Stimulated activated naive B cell treated with anti-CD40 and anti-IgM and Interleukin-4, amounts not matched to agents 10 μg/mL and 1 μg/mL and 100 μg/mL, for 72 hours (primary cell): ENCODE measurements around the gene INKA2.

Experiments
- ATAC-seq, 2 donors: fragments of 150-1000 bp; cut with Tn5 transposase; replicated peaks; 2 replicates each; pipeline ENCODE4 v1.10.0; 2021; ENCODE audit warnings: moderate library complexity in 1 of 2
- DNase-seq: peaks from one replicate; pipeline ENCODE4 v3.0.0; 2021
- H3K27ac Mint-ChIP-seq: one replicate; pipeline ENCODE4 v1.8.0; 2022; ENCODE audit warnings: mild to moderate bottlenecking, mixed read lengths
- H3K27me3 Mint-ChIP-seq, 2 donors: one replicate each; pipeline ENCODE4 v1.8.0; 2022; ENCODE audit warnings: mixed read lengths in 2 of 2
- H3K36me3 Mint-ChIP-seq, 2 donors: one replicate each; pipeline ENCODE4 v1.8.0; 2022; ENCODE audit warnings: mixed read lengths in 2 of 2, mild to moderate bottlenecking in 1 of 2
- H3K4me1 Mint-ChIP-seq, 2 donors: one replicate each; pipeline ENCODE4 v1.8.0; 2022; ENCODE audit warnings: mixed read lengths in 2 of 2, mild to moderate bottlenecking in 1 of 2
- H3K4me3 Mint-ChIP-seq, 2 donors: one replicate each; pipeline ENCODE4 v1.8.0; 2022; ENCODE audit warnings: mild to moderate bottlenecking in 2 of 2, mixed read lengths in 2 of 2, moderate library complexity in 1 of 2
- H3K9me3 Mint-ChIP-seq, 2 donors: one replicate each; pipeline ENCODE4 v1.8.0; 2022; ENCODE audit warnings: mixed read lengths in 2 of 2, mild to moderate bottlenecking in 1 of 2

The INKA2 gene

GRCh38 chr1:111762332-111762731 lies 23.1 kb upstream of the INKA2 start:
- DNase-seq (no peak), ATAC-seq (no peak)
- Mint-ChIP-seq H3K36me3 (peaks cover 28 to 52% of the 10 kb centered on the region in 2 donors), H3K4me3 (no peak overlapping the region), H3K27ac (no peak overlapping the region), H3K9me3 (no peaks in the 10 kb centered on the region), H3K4me1 (peaks cover 8 to 13% of the 10 kb centered on the region in 2 donors), H3K27me3 (no peaks in the 10 kb centered on the region)

- no peaks in the 10 kb centered on the region for H3K27me3 Mint-ChIP-seq
- ATAC-seq, result no peak
- peaks cover 28 to 52% of the 10 kb centered on the region in 2 donors for H3K36me3 Mint-ChIP-seq
- no peak overlapping the region for H3K27ac Mint-ChIP-seq
- H3K4me1 Mint-ChIP-seq, result peaks cover 8 to 19% of the 10 kb centered on the region in 2 donors
- DNase-seq, result no peak
- no peaks in the 10 kb centered on the region for H3K9me3 Mint-ChIP-seq
- no peak overlapping the region for H3K4me3 Mint-ChIP-seq
Measured at GRCh38 chr1:111761717-111762116, 22.5 kb upstream of the INKA2 start.

GRCh38 chr1:111758373-111758772 lies 19.2 kb upstream of the INKA2 start:
- Mint-ChIP-seq H3K27ac (peak overlapping the region; percentile 1), H3K4me1 (peaks cover 16 to 38% of the 10 kb centered on the region in 2 donors)

GRCh38 chr1:111756124-111756513 lies 16.9 kb upstream of the INKA2 start:
- DNase-seq (no peak), ATAC-seq (peak; percentile 18 to 19)
- Mint-ChIP-seq H3K27me3 (no peaks in the 10 kb centered on the region), H3K4me3 (peak overlapping the region; percentile 85 to 96), H3K27ac (peak overlapping the region; percentile 98), H3K4me1 (peaks cover 16 to 45% of the 10 kb centered on the region in 2 donors), H3K36me3 (peaks cover 10 to 20% of the 10 kb centered on the region in 2 donors), H3K9me3 (no peaks in the 10 kb centered on the region)

More at GRCh38 chr1:111758373-111758772, 19.2 kb upstream of the INKA2 start:
- no peaks in the 10 kb centered on the region for H3K27me3 Mint-ChIP-seq
- ATAC-seq (no peak), DNase-seq (no peak)
- H3K4me3 Mint-ChIP-seq, result no peak overlapping the region
- peaks cover 20 to 32% of the 10 kb centered on the region in 2 donors for H3K36me3 Mint-ChIP-seq
- H3K9me3 Mint-ChIP-seq, result no peaks in the 10 kb centered on the region

GRCh38 chr1:111755331-111756123 lies 16.3 kb upstream of the INKA2 start, which contains the start of gene DDX20:
Gene DDX20 (plus strand): TSS chr1:111755901. CDS start chr1:111755925, 24 bp downstream.
- H3K4me3 Mint-ChIP-seq, result peak within 1 kb of the TSS; percentile 85 to 96
- H3K27ac Mint-ChIP-seq, result peak within 1 kb of the TSS; percentile 98
- DNase-seq (peak; percentile 94), ATAC-seq (peak; percentile 91 to 93)
- no peaks in the 10 kb centered on the region for H3K9me3 Mint-ChIP-seq
- peaks cover 10 to 15% of the 10 kb centered on the region in 2 donors for H3K36me3 Mint-ChIP-seq
- peaks cover 16 to 45% of the 10 kb centered on the region in 2 donors for H3K4me1 Mint-ChIP-seq
- H3K27me3 Mint-ChIP-seq, result no peaks in the 10 kb centered on the region

- no peak for DNase-seq
Measured at GRCh38 chr1:111754984-111755330, 15.8 kb upstream of the INKA2 start.

GRCh38 chr1:111751906-111752575 lies 12.8 kb upstream of the INKA2 start:
- ATAC-seq, result no peak
- peaks cover 3 to 4% of the 10 kb centered on the region in 2 donors for H3K9me3 Mint-ChIP-seq
- peaks cover 0 to 2% of the 10 kb centered on the region in 2 donors for H3K36me3 Mint-ChIP-seq
- DNase-seq, result no peak
- peaks cover 19 to 42% of the 10 kb centered on the region in 2 donors for H3K4me1 Mint-ChIP-seq
- no peak overlapping the region for H3K27ac Mint-ChIP-seq
- H3K4me3 Mint-ChIP-seq, result no peak overlapping the region
- H3K27me3 Mint-ChIP-seq, result no peaks in the 10 kb centered on the region

More at GRCh38 chr1:111754984-111755330, 15.8 kb upstream of the INKA2 start:
- peaks cover 8 to 12% of the 10 kb centered on the region in 2 donors for H3K36me3 Mint-ChIP-seq
- peaks cover 14 to 45% of the 10 kb centered on the region in 2 donors for H3K4me1 Mint-ChIP-seq
- peak overlapping the region; percentile 85 to 96 for H3K4me3 Mint-ChIP-seq
- H3K27ac Mint-ChIP-seq, result peak overlapping the region; percentile 97
- peak; percentile 6 for ATAC-seq
- no peaks in the 10 kb centered on the region for H3K27me3 Mint-ChIP-seq
- no peaks in the 10 kb centered on the region for H3K9me3 Mint-ChIP-seq

GRCh38 chr1:111750856-111751255 lies 11.7 kb upstream of the INKA2 start:
- Mint-ChIP-seq H3K9me3 (peaks cover 3 to 4% of the 10 kb centered on the region in 2 donors), H3K4me1 (peaks cover 17 to 39% of the 10 kb centered on the region in 2 donors), H3K27ac (no peak overlapping the region), H3K4me3 (no peak overlapping the region), H3K36me3 (peaks cover 0 to 2% of the 10 kb centered on the region in 2 donors), H3K27me3 (no peaks in the 10 kb centered on the region)
- ATAC-seq, result no peak
- DNase-seq, result no peak

GRCh38 chr1:111749628-111750027 lies 10.4 kb upstream of the INKA2 start:
- no peak overlapping the region for H3K4me3 Mint-ChIP-seq
- no peaks in the 10 kb centered on the region for H3K27me3 Mint-ChIP-seq
- peaks cover 0 to 2% of the 10 kb centered on the region in 2 donors for H3K36me3 Mint-ChIP-seq
- H3K27ac Mint-ChIP-seq, result no peak overlapping the region
- peaks cover 3 to 4% of the 10 kb centered on the region in 2 donors for H3K9me3 Mint-ChIP-seq
- ATAC-seq (no peak), DNase-seq (no peak)
- H3K4me1 Mint-ChIP-seq, result peaks cover 13 to 31% of the 10 kb centered on the region in 2 donors

- ATAC-seq (no peak), DNase-seq (no peak)
- Mint-ChIP-seq H3K27ac (no peak overlapping the region), H3K4me3 (no peak overlapping the region), H3K27me3 (peaks cover 0 to 4% of the 10 kb centered on the region in 2 donors), H3K4me1 (peaks cover 9 to 23% of the 10 kb centered on the region in 2 donors), H3K9me3 (peaks cover 3 to 4% of the 10 kb centered on the region in 2 donors), H3K36me3 (peaks cover 0 to 2% of the 10 kb centered on the region in 2 donors)
Measured at GRCh38 chr1:111747947-111748346, 8.8 kb upstream of the INKA2 start.

GRCh38 chr1:111747282-111747734 lies 8.1 kb upstream of the INKA2 start:
- Mint-ChIP-seq H3K36me3 (peaks cover 0 to 2% of the 10 kb centered on the region in 2 donors), H3K27ac (peak overlapping the region; percentile 6), H3K27me3 (peaks cover 0 to 8% of the 10 kb centered on the region in 2 donors), H3K4me3 (no peak overlapping the region), H3K4me1 (peaks cover 9 to 23% of the 10 kb centered on the region in 2 donors), H3K9me3 (peaks cover 3 to 4% of the 10 kb centered on the region in 2 donors)
- ATAC-seq (peak; percentile 83 to 84), DNase-seq (peak; percentile 17)

- H3K4me3 Mint-ChIP-seq, result no peak overlapping the region
- ATAC-seq (no peak), DNase-seq (no peak)
- peaks cover 3 to 4% of the 10 kb centered on the region in 2 donors for H3K9me3 Mint-ChIP-seq
- H3K4me1 Mint-ChIP-seq, result peaks cover 9 to 16% of the 10 kb centered on the region in 2 donors
- no peak overlapping the region for H3K27ac Mint-ChIP-seq
- H3K36me3 Mint-ChIP-seq, result peaks cover 0 to 2% of the 10 kb centered on the region in 2 donors
- H3K27me3 Mint-ChIP-seq, result peaks cover 1 to 13% of the 10 kb centered on the region in 2 donors
Measured at GRCh38 chr1:111746614-111746999, 7.4 kb upstream of the INKA2 start.

GRCh38 chr1:111745675-111746613 lies 6.7 kb upstream of the INKA2 start:
- no peak for DNase-seq
- ATAC-seq, result no peak
- Mint-ChIP-seq H3K4me1 (peaks cover 9 to 19% of the 10 kb centered on the region in 2 donors), H3K27ac (no peak overlapping the region), H3K4me3 (no peak overlapping the region), H3K9me3 (peaks cover 3 to 4% of the 10 kb centered on the region in 2 donors), H3K36me3 (peaks cover 0 to 2% of the 10 kb centered on the region in 2 donors), H3K27me3 (peaks cover 8 to 18% of the 10 kb centered on the region in 2 donors)
